SK-N-SH treated with all-trans-retinoic acid at 6 μM for 48 hours (cell line): Measurements from ENCODE around the gene OSCP1.

ENCODE experiments used
- ATAC-seq: fragments of 200-7000 bp; cut with Tn5 transposase; 3 replicates; pipeline ENCODE4 v1.9.1; 2020; ENCODE audit warnings: mild to moderate bottlenecking, moderate library complexity
- ARNTL ChIP-seq: fragments of 450-650 bp; formaldehyde crosslinking; IDR thresholded peaks from 2 replicates; pipeline ENCODE4 v1.5.0; 2020; ENCODE audit warnings: low read depth, mild to moderate bottlenecking, moderate library complexity, borderline replicate concordance
- CSDC2 ChIP-seq: fragments of 250-450 bp; sonication (Bioruptor Pico); IDR thresholded peaks from 2 replicates; pipeline ENCODE4 v1.5.0; 2020; ENCODE audit warnings: mild to moderate bottlenecking, moderate library complexity
- ESRRG ChIP-seq: fragments of 250-450 bp; sonication (Bioruptor Pico); IDR thresholded peaks from 2 replicates; pipeline ENCODE4 v1.6.1; 2021; ENCODE audit warnings: mild to moderate bottlenecking
- GLIS3 ChIP-seq: fragments of 250-450 bp; sonication (Bioruptor Pico); IDR thresholded peaks from 2 replicates; pipeline ENCODE4 v1.5.0; 2020; ENCODE audit warnings: mild to moderate bottlenecking, moderate library complexity
- ISL1 ChIP-seq: fragments of 250-450 bp; sonication (Bioruptor Pico); IDR thresholded peaks from 2 replicates; pipeline ENCODE4 v2.1.2; 2022; ENCODE audit warnings: mild to moderate bottlenecking, moderate library complexity
- OSR1 ChIP-seq: fragments of 250-450 bp; sonication (Bioruptor Pico); IDR thresholded peaks from 2 replicates; pipeline ENCODE4 v1.8.0; 2022; ENCODE audit warnings: moderate library complexity, mild to moderate bottlenecking, inconsistent platforms
- PPARA ChIP-seq: fragments of 250-450 bp; sonication (Bioruptor Pico); IDR thresholded peaks from 2 replicates; pipeline ENCODE4 v1.5.0; 2020; ENCODE audit warnings: mild to moderate bottlenecking, borderline replicate concordance
- RARB ChIP-seq: fragments of 250-450 bp; sonication (Bioruptor Pico); IDR thresholded peaks from 2 replicates; pipeline ENCODE4 v1.8.0; 2021; ENCODE audit warnings: mild to moderate bottlenecking, moderate library complexity
- SNAI2 ChIP-seq: fragments of 250-450 bp; sonication (Bioruptor Pico); IDR thresholded peaks from 2 replicates; pipeline ENCODE4 v1.5.0; 2020; ENCODE audit warnings: mild to moderate bottlenecking, moderate library complexity
- TCF4 ChIP-seq: fragments of 250-450 bp; sonication (Bioruptor Pico); IDR thresholded peaks from 2 replicates; pipeline ENCODE4 v1.8.0; 2021; ENCODE audit warnings: mild to moderate bottlenecking, moderate library complexity, borderline replicate concordance
- TOX ChIP-seq: fragments of 250-450 bp; sonication (Bioruptor Pico); IDR thresholded peaks from 2 replicates; pipeline ENCODE4 v1.8.0; 2021; ENCODE audit warnings: mild to moderate bottlenecking, moderate library complexity, borderline replicate concordance
- ZFP3 ChIP-seq: fragments of 250-450 bp; sonication (Bioruptor Pico); IDR thresholded peaks from 2 replicates; pipeline ENCODE4 v1.5.0; 2020; ENCODE audit warnings: mild to moderate bottlenecking, moderate library complexity
- ZFP30 ChIP-seq: fragments of 450-650 bp; formaldehyde crosslinking; IDR thresholded peaks from 2 replicates; pipeline ENCODE4 v1.5.0; 2022; ENCODE audit warnings: mild to moderate bottlenecking, moderate library complexity
- ZNF565 ChIP-seq: fragments of 450-650 bp; formaldehyde crosslinking; conservative IDR thresholded peaks from 2 replicates; pipeline ENCODE4 v1.5.0; 2020; ENCODE audit warnings: low read depth, mild to moderate bottlenecking, moderate library complexity
- ZNF70 ChIP-seq: fragments of 450-650 bp; formaldehyde crosslinking; IDR thresholded peaks from 2 replicates; pipeline ENCODE4 v1.5.0; 2020; ENCODE audit warnings: mild to moderate bottlenecking, moderate library complexity
- TF ChIP-seq, protein P1 (sequence below): fragments of 250-450 bp; sonication (Bioruptor Pico); IDR thresholded peaks from 2 replicates; pipeline ENCODE4 v1.5.1; 2021; ENCODE audit warnings: mild to moderate bottlenecking, moderate library complexity
- TF ChIP-seq, protein P2 (sequence below): fragments of 250-450 bp; sonication (Bioruptor Pico); IDR thresholded peaks from 2 replicates; pipeline ENCODE4 v1.8.0; 2021; ENCODE audit warnings: low read depth, mild to moderate bottlenecking, moderate library complexity, borderline replicate concordance
- TF ChIP-seq, protein P3 (sequence below): fragments of 250-450 bp; sonication (Bioruptor Pico); IDR thresholded peaks from 2 replicates; pipeline ENCODE4 v1.5.1; 2020; ENCODE audit warnings: low read depth, mild to moderate bottlenecking, moderate library complexity
- TF ChIP-seq, protein P4 (sequence below): fragments of 250-450 bp; sonication (Bioruptor Pico); IDR thresholded peaks from 2 replicates; pipeline ENCODE4 v1.8.0; 2020; ENCODE audit warnings: mild to moderate bottlenecking, moderate library complexity, borderline replicate concordance
- TF ChIP-seq, protein P5 (sequence below): fragments of 250-450 bp; sonication (Bioruptor Pico); IDR thresholded peaks from 2 replicates; pipeline ENCODE4 v1.5.0; 2020; ENCODE audit warnings: mild to moderate bottlenecking, moderate library complexity

The OSCP1 gene

DNA sequence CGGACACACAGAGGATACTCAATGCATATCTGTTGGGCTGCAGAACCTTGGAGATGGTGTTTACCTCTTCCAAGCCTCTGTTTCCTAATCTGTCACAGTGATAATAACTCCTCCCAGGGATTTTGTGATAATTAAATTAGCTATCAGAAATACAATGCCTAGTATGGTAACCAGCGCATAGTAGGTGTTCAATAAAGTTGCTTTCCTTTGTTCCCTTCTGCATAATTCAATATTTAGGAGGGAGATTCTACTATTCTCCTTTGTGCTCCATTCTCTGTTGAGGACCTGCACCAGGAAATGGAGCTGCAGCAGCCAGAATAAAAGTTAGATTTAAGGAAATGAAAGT lies 35.8 kb upstream of the OSCP1 start (continued):
- TF ChIP-seq, protein P1, sequence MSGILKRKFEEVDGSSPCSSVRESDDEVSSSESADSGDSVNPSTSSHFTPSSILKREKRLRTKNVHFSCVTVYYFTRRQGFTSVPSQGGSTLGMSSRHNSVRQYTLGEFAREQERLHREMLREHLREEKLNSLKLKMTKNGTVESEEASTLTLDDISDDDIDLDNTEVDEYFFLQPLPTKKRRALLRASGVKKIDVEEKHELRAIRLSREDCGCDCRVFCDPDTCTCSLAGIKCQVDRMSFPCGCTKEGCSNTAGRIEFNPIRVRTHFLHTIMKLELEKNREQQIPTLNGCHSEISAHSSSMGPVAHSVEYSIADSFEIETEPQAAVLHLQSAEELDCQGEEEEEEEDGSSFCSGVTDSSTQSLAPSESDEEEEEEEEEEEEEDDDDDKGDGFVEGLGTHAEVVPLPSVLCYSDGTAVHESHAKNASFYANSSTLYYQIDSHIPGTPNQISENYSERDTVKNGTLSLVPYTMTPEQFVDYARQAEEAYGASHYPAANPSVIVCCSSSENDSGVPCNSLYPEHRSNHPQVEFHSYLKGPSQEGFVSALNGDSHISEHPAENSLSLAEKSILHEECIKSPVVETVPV (CRISPR knock-in tag), result no peak
- TF ChIP-seq, all 23 proteins: peak for 0

DNA sequence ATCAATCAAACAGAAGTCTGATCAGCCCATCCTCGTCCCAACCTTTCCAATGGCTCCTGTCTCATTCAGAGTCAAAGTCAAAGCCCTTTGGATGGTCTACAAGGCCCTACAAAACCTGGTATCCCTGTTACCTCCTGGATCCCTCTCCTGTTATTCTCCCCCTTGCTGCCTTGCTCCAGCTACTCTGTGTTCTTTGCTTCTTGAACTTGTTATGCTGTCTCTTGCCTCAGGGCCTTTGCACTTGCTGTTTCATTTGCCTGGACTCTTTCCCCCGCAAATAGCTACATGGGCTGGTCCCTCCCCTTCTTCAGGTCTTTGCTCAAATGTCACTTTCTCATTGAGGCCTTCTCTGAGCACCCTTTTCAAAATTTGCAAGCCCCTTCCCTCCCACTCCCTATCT lies 33.8 kb upstream of the OSCP1 start:
- ATAC-seq, result no peak
- no peak for TF ChIP-seq TCF4 (CRISPR knock-in tag)
- no peak for TF ChIP-seq ISL1 (CRISPR knock-in tag)

DNA sequence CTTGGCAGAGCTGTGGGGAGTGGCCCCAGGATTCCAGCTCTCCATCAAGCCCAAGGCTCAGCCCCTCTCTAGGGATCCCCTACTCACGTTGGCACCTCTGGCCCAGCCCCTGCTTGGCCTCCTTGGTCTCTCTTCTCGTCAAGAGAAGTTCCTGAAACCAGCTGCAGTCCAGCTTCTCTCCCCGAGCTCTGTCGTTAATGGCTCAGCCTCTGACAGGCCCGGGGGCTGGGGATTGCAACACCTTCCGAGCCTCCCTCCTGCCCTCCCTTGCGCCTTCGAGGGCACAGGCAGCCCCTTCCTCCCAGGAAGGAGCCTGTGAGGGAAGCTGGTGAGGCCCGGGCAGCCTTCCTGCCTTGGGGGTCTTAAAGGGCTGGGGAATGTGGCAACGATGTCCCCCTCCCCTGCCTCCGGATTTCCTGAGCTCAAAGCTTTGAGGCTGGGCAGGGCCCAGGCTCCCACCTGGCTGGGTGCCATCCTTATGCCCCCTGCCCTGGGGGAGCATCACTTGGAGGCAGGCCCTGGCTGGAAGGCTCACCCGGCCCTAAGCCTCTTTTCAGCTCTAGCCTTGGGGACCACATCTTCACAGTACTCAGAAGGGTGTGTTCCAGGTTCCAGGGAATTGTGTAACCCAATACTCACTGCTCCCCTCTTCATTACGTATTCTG lies 32.6 kb upstream of the OSCP1 start, which contains the start of gene CSF3R:
Gene CSF3R (minus strand): TSS at position 190 of the 665 bp plus-strand sequence. CDS start 3,417 bp downstream, outside the sequence.
- no peak for ATAC-seq

More for the DNA sequence above, 32.6 kb upstream of the OSCP1 start, which contains the start of gene CSF3R:
- no peak for TF ChIP-seq SNAI2 (CRISPR knock-in tag)
- TF ChIP-seq, protein P2, sequence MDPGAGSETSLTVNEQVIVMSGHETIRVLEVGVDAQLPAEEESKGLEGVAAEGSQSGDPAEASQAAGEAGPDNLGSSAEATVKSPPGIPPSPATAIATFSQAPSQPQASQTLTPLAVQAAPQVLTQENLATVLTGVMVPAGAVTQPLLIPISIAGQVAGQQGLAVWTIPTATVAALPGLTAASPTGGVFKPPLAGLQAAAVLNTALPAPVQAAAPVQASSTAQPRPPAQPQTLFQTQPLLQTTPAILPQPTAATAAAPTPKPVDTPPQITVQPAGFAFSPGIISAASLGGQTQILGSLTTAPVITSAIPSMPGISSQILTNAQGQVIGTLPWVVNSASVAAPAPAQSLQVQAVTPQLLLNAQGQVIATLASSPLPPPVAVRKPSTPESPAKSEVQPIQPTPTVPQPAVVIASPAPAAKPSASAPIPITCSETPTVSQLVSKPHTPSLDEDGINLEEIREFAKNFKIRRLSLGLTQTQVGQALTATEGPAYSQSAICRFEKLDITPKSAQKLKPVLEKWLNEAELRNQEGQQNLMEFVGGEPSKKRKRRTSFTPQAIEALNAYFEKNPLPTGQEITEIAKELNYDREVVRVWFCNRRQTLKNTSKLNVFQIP (CRISPR knock-in tag), result no peak
- no peak for TF ChIP-seq GLIS3
- TF ChIP-seq, protein P1 (CRISPR knock-in tag), result no peak
- TF ChIP-seq, protein P3, sequence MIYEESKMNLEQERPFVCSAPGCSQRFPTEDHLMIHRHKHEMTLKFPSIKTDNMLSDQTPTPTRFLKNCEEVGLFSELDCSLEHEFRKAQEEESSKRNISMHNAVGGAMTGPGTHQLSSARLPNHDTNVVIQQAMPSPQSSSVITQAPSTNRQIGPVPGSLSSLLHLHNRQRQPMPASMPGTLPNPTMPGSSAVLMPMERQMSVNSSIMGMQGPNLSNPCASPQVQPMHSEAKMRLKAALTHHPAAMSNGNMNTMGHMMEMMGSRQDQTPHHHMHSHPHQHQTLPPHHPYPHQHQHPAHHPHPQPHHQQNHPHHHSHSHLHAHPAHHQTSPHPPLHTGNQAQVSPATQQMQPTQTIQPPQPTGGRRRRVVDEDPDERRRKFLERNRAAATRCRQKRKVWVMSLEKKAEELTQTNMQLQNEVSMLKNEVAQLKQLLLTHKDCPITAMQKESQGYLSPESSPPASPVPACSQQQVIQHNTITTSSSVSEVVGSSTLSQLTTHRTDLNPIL, result no peak
- TF ChIP-seq OSR1 (CRISPR knock-in tag), result no peak
- TF ChIP-seq, protein P4, sequence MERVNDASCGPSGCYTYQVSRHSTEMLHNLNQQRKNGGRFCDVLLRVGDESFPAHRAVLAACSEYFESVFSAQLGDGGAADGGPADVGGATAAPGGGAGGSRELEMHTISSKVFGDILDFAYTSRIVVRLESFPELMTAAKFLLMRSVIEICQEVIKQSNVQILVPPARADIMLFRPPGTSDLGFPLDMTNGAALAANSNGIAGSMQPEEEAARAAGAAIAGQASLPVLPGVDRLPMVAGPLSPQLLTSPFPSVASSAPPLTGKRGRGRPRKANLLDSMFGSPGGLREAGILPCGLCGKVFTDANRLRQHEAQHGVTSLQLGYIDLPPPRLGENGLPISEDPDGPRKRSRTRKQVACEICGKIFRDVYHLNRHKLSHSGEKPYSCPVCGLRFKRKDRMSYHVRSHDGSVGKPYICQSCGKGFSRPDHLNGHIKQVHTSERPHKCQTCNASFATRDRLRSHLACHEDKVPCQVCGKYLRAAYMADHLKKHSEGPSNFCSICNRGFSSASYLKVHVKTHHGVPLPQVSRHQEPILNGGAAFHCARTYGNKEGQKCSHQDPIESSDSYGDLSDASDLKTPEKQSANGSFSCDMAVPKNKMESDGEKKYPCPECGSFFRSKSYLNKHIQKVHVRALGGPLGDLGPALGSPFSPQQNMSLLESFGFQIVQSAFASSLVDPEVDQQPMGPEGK, result no peak
- no peak for TF ChIP-seq ZNF565
- TF ChIP-seq CSDC2 (CRISPR knock-in tag), result no peak
- no peak for TF ChIP-seq ZNF70
- TF ChIP-seq, protein P5, sequence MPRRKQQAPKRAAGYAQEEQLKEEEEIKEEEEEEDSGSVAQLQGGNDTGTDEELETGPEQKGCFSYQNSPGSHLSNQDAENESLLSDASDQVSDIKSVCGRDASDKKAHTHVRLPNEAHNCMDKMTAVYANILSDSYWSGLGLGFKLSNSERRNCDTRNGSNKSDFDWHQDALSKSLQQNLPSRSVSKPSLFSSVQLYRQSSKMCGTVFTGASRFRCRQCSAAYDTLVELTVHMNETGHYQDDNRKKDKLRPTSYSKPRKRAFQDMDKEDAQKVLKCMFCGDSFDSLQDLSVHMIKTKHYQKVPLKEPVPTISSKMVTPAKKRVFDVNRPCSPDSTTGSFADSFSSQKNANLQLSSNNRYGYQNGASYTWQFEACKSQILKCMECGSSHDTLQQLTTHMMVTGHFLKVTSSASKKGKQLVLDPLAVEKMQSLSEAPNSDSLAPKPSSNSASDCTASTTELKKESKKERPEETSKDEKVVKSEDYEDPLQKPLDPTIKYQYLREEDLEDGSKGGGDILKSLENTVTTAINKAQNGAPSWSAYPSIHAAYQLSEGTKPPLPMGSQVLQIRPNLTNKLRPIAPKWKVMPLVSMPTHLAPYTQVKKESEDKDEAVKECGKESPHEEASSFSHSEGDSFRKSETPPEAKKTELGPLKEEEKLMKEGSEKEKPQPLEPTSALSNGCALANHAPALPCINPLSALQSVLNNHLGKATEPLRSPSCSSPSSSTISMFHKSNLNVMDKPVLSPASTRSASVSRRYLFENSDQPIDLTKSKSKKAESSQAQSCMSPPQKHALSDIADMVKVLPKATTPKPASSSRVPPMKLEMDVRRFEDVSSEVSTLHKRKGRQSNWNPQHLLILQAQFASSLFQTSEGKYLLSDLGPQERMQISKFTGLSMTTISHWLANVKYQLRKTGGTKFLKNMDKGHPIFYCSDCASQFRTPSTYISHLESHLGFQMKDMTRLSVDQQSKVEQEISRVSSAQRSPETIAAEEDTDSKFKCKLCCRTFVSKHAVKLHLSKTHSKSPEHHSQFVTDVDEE (CRISPR knock-in tag), result no peak
- TF ChIP-seq ISL1 (CRISPR knock-in tag), result no peak
- TF ChIP-seq TCF4 (CRISPR knock-in tag), result no peak
- TF ChIP-seq TOX (CRISPR knock-in tag), result no peak
- TF ChIP-seq ZFP30 (CRISPR knock-in tag), result no peak
- no peak for TF ChIP-seq PPARA
- TF ChIP-seq ESRRG, result no peak
- TF ChIP-seq RARB (CRISPR knock-in tag), result no peak
- no peak for TF ChIP-seq ARNTL (CRISPR knock-in tag)
- no peak for TF ChIP-seq ZFP3 (CRISPR knock-in tag)
